Measurements from ENCODE around the gene SMAD9.

- TF ChIP-seq FOXM1 (IDR thresholded peaks at IDR 0.05; ENCODE audit: borderline replicate concordance) (no peak), LEF1 (IDR thresholded peaks at IDR 0.05; ENCODE audit: borderline replicate concordance) (no peak), BHLHE40 (IDR thresholded peaks at IDR 0.05; ENCODE audit: borderline replicate concordance) (no peak), SUZ12 (IDR thresholded peaks at IDR 0.05) (no peak), ELF4 (IDR thresholded peaks at IDR 0.05) (no peak), PKNOX1 (IDR thresholded peaks at IDR 0.05) (no peak), ZNF384 (IDR thresholded peaks at IDR 0.05) (no peak), SP1 (IDR thresholded peaks at IDR 0.05) (no peak), TARDBP (IDR thresholded peaks at IDR 0.05) (no peak)
Measured at GRCh38 chr13:36897054-36897616, 22.9 kb downstream of the SMAD9 start.

Data from HEK293T (cell line).